Thyroid gland (tissue), 4 donors: Measurements from ENCODE around the gene NUDT3. TPM values are rescaled to one million over a fixed set of nuclear protein-coding genes. Genes with fewer than 3 reads are reported as not detected.
"Not testable (repeated sequence)": the region's sequence is repeated elsewhere in the genome, so short reads cannot be mapped to it uniquely, and the experiment has no call there.

ENCODE experiments used
- DNase-seq, 2 donors: peaks; one replicate each; pipeline ENCODE4 v3.0.0-alpha.2; 2019
- H3K27ac ChIP-seq, 3 donors: fragments of 200-600 bp; sonication (generic); 1 replicate in 2 of 3; 2 replicates in 1 of 3; pipeline ENCODE4 v1.5.1; 2016 to 2019; ENCODE audit warnings: mild to moderate bottlenecking in 1 of 3, moderate library complexity in 1 of 3
- H3K27me3 ChIP-seq: fragments of 200-600 bp; sonication (generic); one replicate; pipeline ENCODE4 v1.5.1; 2019
- H3K36me3 ChIP-seq, 2 donors: fragments of 200-600 bp; sonication (generic); one replicate each; pipeline ENCODE4 v1.5.1; 2016 to 2019
- H3K4me1 ChIP-seq, 2 donors: fragments of 200-600 bp; sonication (generic); one replicate each; pipeline ENCODE4 v1.5.1; 2017 to 2019
- H3K4me3 ChIP-seq, 3 donors: fragments of 200-600 bp; sonication (generic); replicated peaks in 1 of 3; 1 replicate in 2 of 3; 2 replicates in 1 of 3; pipeline ENCODE4 v1.5.1; 2016; ENCODE audit warnings: mild to moderate bottlenecking in 1 of 3
- H3K9me3 ChIP-seq: fragments of 200-600 bp; sonication (generic); one replicate; pipeline ENCODE4 v1.5.1; 2017
- CTCF ChIP-seq, 6 experiments: fragments of 200-600 bp in 3 of 6; fragments of 450-650 bp in 3 of 6; sonication (generic) in 3 of 6; IDR thresholded peaks; one replicate each; pipeline ENCODE4 v1.5.1; 2016 to 2019; ENCODE audit warnings: antibody characterized with exemption in 6 of 6, mild to moderate bottlenecking in 2 of 6, inconsistent platforms in 1 of 6, moderate library complexity in 1 of 6
- POLR2A ChIP-seq, 2 donors: fragments of 450-650 bp; IDR thresholded peaks; one replicate each; pipeline ENCODE4 v1.6.1; 2017; ENCODE audit warnings: antibody characterized with exemption in 2 of 2, mild to moderate bottlenecking in 2 of 2, moderate library complexity in 1 of 2
- WGBS, 2 donors: methylation state at CpG; one replicate each; pipeline ENCODE4 v1.1.5; 2017; 5-methylcytosine and 5-hydroxymethylcytosine counted together
- intact Hi-C: fragments of 100-400 bp; cut with DNase I; formaldehyde crosslinking; loops from one replicate; pipeline ENCODE4 v1.15.1; 2023
- total RNA-seq, 4 donors: library from RNA; depleted of rRNA; stranded (reverse); fragments of >200 nt; gene quantifications; one replicate each; pipeline ENCODE4 v1.2.3, GENCODE V29; 2016

Gene NUDT3
- total RNA-seq, 4 donors from 2014 or later: 68.1 to 98.9 (median 75.5) TPM

GRCh38 chr6:34328969-34329368 lies 63.5 kb downstream of the NUDT3 start:
- H3K4me1 ChIP-seq: peaks cover 12 to 32% of the 10 kb centered on the region in 2 donors
- TF ChIP-seq POLR2A (IDR thresholded peaks at IDR 0.05) (no peak), CTCF (IDR thresholded peaks at IDR 0.05) (no peak)
- 98 to 99% methylated on average over 3 of the region's 3 CpGs for WGBS, 2 donors
- H3K36me3 ChIP-seq: no peaks in the 10 kb centered on the region
- no peaks in the 10 kb centered on the region for H3K9me3 ChIP-seq
- no peak overlapping the region for H3K4me3 ChIP-seq
- intact Hi-C loops: loop anchor here (10.0 kb wide), 1 partner anchor 46 kb away; no protein-coding TSS in a partner anchor
- no peak for DNase-seq
- no peaks in the 10 kb centered on the region for H3K27me3 ChIP-seq
- H3K27ac ChIP-seq: no peak overlapping the region

GRCh38 chr6:34327313-34328205 lies 64.9 kb downstream of the NUDT3 start:
- peak overlapping the region in 1 of 3 donors; percentile 27 for H3K27ac ChIP-seq
- H3K9me3 ChIP-seq, H3K36me3 ChIP-seq, H3K27me3 ChIP-seq, H3K4me3 ChIP-seq: not testable (repeated sequence)
- H3K4me1 ChIP-seq: peaks cover 0 to 18% of the 10 kb centered on the region in 2 donors
- intact Hi-C loops: loop anchor here (10.0 kb wide), 1 partner anchor 47 kb away; no protein-coding TSS in a partner anchor
- peak; percentile 62 to 68 for DNase-seq
- WGBS, 2 donors: 72 to 75% methylated on average over 16 of the region's 16 CpGs

- intact Hi-C loops: loop anchor here (10.0 kb wide), 1 partner anchor 49 kb away; no protein-coding TSS in a partner anchor
- no peak for TF ChIP-seq POLR2A (IDR thresholded peaks at IDR 0.05)
- no peak for TF ChIP-seq CTCF (IDR thresholded peaks at IDR 0.05)
- no peak for DNase-seq
- Histone ChIP-seq H3K9me3 (no peaks in the 10 kb centered on the region), H3K36me3 (no peaks in the 10 kb centered on the region), H3K4me1 (peaks cover 0 to 22% of the 10 kb centered on the region in 2 donors), H3K27me3 (no peaks in the 10 kb centered on the region), H3K27ac (peak overlapping the region in 2 of 3 donors; percentile 41 to 54), H3K4me3 (no peak overlapping the region)
- 94 to 96% methylated on average over 4 of the region's 4 CpGs for whole genome bisulfite sequencing, 2 donors
Measured at GRCh38 chr6:34325633-34326032, 66.8 kb downstream of the NUDT3 start.

GRCh38 chr6:34324738-34325444 lies 67.6 kb downstream of the NUDT3 start:
- DNase-seq: peak; percentile 67 to 76

GRCh38 chr6:34324221-34324620 lies 68.2 kb downstream of the NUDT3 start:
- not testable (repeated sequence) for H3K36me3 ChIP-seq, H3K27me3 ChIP-seq, DNase-seq, H3K4me3 ChIP-seq, H3K9me3 ChIP-seq
- peak overlapping the region in 1 of 3 donors; percentile 54 for H3K27ac ChIP-seq
- intact Hi-C loops: loop anchor here (10.0 kb wide), 1 partner anchor 51 kb away; no protein-coding TSS in a partner anchor
- peaks cover 4 to 28% of the 10 kb centered on the region in 2 donors for H3K4me1 ChIP-seq
- 90 to 98% methylated on average over 2 of the region's 2 CpGs for WGBS, 2 donors

More at GRCh38 chr6:34324738-34325444, 67.6 kb downstream of the NUDT3 start:
- 54% methylated on average over 8 of the region's 8 CpGs for WGBS, 2 donors
- Histone ChIP-seq H3K4me3 (no peak overlapping the region), H3K9me3 (no peaks in the 10 kb centered on the region), H3K27ac (peak overlapping the region; percentile 41 to 54 (median 49)), H3K36me3 (no peaks in the 10 kb centered on the region), H3K4me1 (peaks cover 0 to 22% of the 10 kb centered on the region in 2 donors), H3K27me3 (no peaks in the 10 kb centered on the region)
- intact Hi-C loops: loop anchor here (10.0 kb wide), 1 partner anchor 50 kb away; no protein-coding TSS in a partner anchor
- TF ChIP-seq POLR2A (IDR thresholded peaks at IDR 0.05): peak in 1 of 2 donors; percentile 34
- TF ChIP-seq CTCF (IDR thresholded peaks at IDR 0.05): no peak
